Vagina (tissue), 2 donors: ENCODE results near the gene RHOD. TPM values are rescaled to one million over a fixed set of nuclear protein-coding genes. Genes with fewer than 3 reads are reported as not detected.

Experiments used
- DNase-seq, 2 donors: peaks; one replicate each; pipeline ENCODE4 v3.0.0-alpha.2; 2017; ENCODE audit errors: extremely low spot score in 2 of 2
- H3K27ac ChIP-seq: fragments of 200-600 bp; sonication (generic); one replicate; pipeline ENCODE4 v1.5.1; 2019
- H3K27me3 ChIP-seq: fragments of 200-600 bp; sonication (generic); one replicate; pipeline ENCODE4 v1.5.1; 2019
- H3K36me3 ChIP-seq, 2 donors: fragments of 200-600 bp; sonication (generic); one replicate each; pipeline ENCODE4 v1.5.1; 2017 to 2019
- H3K4me1 ChIP-seq: fragments of 200-600 bp; sonication (generic); one replicate; pipeline ENCODE4 v1.5.1; 2019
- H3K4me3 ChIP-seq, 2 donors: fragments of 200-600 bp; sonication (generic); 1 replicate in 1 of 2; 2 replicates in 1 of 2; pipeline ENCODE4 v1.5.1; 2016 to 2019
- H3K9me3 ChIP-seq: fragments of 200-600 bp; sonication (generic); one replicate; pipeline ENCODE4 v1.5.1; 2019
- POLR2A ChIP-seq, 2 donors: fragments of 450-650 bp; IDR thresholded peaks; one replicate each; pipeline ENCODE4 v1.6.1; 2017; ENCODE audit warnings: antibody characterized with exemption in 2 of 2, mild to moderate bottlenecking in 2 of 2, moderate library complexity in 2 of 2
- POLR2AphosphoS5 ChIP-seq, 2 donors: sonication (generic); formaldehyde crosslinking; IDR thresholded peaks; one replicate each; pipeline ENCODE4 v1.9.0; 2017; ENCODE audit warnings: antibody characterized with exemption in 2 of 2, mild to moderate bottlenecking in 2 of 2, low read depth in 1 of 2; ENCODE audit not compliant: insufficient read depth in 1 of 2
- intact Hi-C: fragments of 100-400 bp; cut with DNase I; formaldehyde crosslinking; loops from one replicate; pipeline ENCODE4 v1.15.1; 2023
- total RNA-seq: library from RNA; depleted of rRNA; stranded (reverse); fragments of >200 nt; gene quantifications from one replicate; pipeline ENCODE4 v1.2.3, GENCODE V29; 2016
- TF ChIP-seq, protein P1 (sequence below), 3 experiments: fragments of 450-650 bp in 2 of 3; fragments of 200-600 bp in 1 of 3; sonication (generic) in 1 of 3; IDR thresholded peaks; one replicate each; pipeline ENCODE4 v1.5.1; 2017 to 2019; ENCODE audit warnings: antibody characterized with exemption in 3 of 3, mild to moderate bottlenecking in 2 of 3, moderate library complexity in 2 of 3

The RHOD gene
- total RNA-seq, 1 donor from 2014 or later, result 26.5 TPM

DNA sequence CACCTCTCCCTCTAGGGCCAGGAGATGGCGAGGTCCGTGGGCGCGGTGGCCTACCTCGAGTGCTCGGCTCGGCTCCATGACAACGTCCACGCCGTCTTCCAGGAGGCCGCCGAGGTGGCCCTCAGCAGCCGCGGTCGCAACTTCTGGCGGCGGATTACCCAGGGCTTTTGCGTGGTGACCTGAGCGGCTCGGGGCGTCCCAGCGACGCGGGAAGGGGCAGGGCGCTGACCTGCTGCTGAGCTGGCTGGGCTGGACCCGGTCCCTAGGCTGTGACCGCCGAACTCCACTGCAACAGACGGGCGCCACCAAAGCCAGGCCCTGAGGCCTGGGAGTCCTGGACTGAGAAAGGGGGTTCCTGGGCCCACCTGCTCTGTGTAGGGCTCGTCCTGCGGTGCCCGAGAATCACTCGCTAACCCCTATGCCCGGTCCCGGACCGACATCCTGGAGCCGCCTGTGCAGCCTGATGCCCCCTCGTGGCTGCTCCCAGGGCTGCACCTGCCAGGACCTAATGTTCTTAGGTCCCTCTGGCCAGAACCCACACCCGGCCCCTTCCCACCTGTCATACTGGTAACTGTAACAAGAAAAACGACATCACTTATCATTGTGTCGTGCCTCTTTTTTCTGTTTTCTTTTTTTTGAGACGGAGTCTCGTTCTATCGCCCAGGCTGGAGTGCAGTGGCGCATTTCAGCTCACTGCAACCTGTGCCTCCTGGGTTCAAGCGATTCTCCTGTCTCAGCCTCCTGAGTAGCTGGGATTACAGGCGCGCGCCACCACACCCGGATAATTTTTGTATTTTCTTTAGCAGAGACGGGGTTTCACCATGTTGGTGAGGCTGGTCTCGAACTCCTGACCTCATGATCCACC is 15.0 kb downstream of the RHOD start:
- no peaks in the 10 kb centered on the region for H3K36me3 ChIP-seq
- DNase-seq, result no peak

DNA sequence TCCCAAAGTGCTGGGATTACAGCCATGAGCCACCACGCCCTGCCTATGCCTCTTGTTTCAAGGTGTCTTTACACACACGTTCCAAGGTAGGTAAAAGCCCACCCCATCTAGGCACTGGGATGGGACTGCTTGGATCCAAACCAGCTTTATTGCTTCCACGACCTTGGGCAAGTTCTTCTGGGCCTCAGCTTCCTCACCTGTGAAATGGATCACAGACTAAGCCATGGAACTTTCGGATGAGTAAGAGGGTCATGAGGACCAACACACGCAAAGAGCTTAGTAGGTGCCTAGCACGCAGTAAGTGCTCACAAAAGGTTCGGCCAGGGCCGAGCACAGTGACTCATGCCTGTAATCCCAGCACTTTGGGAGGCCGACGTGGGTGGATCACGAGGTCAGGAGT is 15.6 kb downstream of the RHOD start:
- Histone ChIP-seq H3K27me3 (no peaks in the 10 kb centered on the region), H3K4me3 (no peak overlapping the region), H3K36me3 (no peaks in the 10 kb centered on the region), H3K27ac (no peak overlapping the region), H3K9me3 (no peaks in the 10 kb centered on the region), H3K4me1 (peaks cover 7% of the 10 kb centered on the region)
- intact Hi-C loops, result no loop called here
- TF ChIP-seq POLR2A (IDR thresholded peaks at IDR 0.05) (no peak), POLR2AphosphoS5 (IDR thresholded peaks at IDR 0.05; ENCODE audit: insufficient read depth in 1 of 2, low read depth in 1 of 2) (no peak)
- TF ChIP-seq, protein P1, sequence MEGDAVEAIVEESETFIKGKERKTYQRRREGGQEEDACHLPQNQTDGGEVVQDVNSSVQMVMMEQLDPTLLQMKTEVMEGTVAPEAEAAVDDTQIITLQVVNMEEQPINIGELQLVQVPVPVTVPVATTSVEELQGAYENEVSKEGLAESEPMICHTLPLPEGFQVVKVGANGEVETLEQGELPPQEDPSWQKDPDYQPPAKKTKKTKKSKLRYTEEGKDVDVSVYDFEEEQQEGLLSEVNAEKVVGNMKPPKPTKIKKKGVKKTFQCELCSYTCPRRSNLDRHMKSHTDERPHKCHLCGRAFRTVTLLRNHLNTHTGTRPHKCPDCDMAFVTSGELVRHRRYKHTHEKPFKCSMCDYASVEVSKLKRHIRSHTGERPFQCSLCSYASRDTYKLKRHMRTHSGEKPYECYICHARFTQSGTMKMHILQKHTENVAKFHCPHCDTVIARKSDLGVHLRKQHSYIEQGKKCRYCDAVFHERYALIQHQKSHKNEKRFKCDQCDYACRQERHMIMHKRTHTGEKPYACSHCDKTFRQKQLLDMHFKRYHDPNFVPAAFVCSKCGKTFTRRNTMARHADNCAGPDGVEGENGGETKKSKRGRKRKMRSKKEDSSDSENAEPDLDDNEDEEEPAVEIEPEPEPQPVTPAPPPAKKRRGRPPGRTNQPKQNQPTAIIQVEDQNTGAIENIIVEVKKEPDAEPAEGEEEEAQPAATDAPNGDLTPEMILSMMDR (IDR thresholded peaks at IDR 0.05), result no peak
- no peak for DNase-seq

More for the DNA sequence above, 15.0 kb downstream of the RHOD start:
- H3K27ac ChIP-seq, result no peak overlapping the region
- no peak for TF ChIP-seq POLR2A (IDR thresholded peaks at IDR 0.05)
- no peak for TF ChIP-seq POLR2AphosphoS5 (IDR thresholded peaks at IDR 0.05; ENCODE audit: insufficient read depth in 1 of 2, low read depth in 1 of 2)
- TF ChIP-seq, protein P1 (IDR thresholded peaks at IDR 0.05), result peak; percentile 58 to 90 (median 74)
- no peaks in the 10 kb centered on the region for H3K27me3 ChIP-seq
- H3K4me1 ChIP-seq, result peaks cover 7% of the 10 kb centered on the region
- no peaks in the 10 kb centered on the region for H3K9me3 ChIP-seq
- intact Hi-C loops, result no loop called here
- peak overlapping the region; percentile 13 to 25 for H3K4me3 ChIP-seq

DNA sequence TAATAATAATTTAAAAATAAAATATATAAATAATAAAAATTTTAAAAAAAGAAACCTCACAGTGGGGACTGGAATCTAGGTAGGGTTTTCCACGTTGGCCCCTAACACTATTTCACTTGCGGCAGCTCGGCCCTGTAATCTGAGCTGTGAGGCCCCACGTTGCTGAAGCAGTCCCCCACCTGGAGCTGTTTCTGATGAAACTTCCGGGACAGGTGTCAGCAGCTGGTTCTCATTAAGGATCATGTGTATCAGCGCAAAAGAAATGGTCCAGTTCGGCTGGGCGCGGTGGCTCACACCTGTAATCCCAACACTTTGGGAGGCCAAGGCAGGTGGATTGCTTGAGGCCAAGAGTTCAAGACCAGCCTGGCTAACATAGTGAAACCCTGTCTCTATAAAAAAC is 17.3 kb downstream of the RHOD start:
- Histone ChIP-seq H3K27me3 (no peaks in the 10 kb centered on the region), H3K36me3 (no peaks in the 10 kb centered on the region), H3K4me1 (peaks cover 15% of the 10 kb centered on the region), H3K9me3 (no peaks in the 10 kb centered on the region), H3K27ac (no peak overlapping the region), H3K4me3 (no peak overlapping the region)
- no peak for DNase-seq
- intact Hi-C loops, result no loop called here
- TF ChIP-seq, protein P1 (IDR thresholded peaks at IDR 0.05), result no peak
- TF ChIP-seq POLR2AphosphoS5 (IDR thresholded peaks at IDR 0.05; ENCODE audit: insufficient read depth in 1 of 2, low read depth in 1 of 2) (no peak), POLR2A (IDR thresholded peaks at IDR 0.05) (no peak)

DNA sequence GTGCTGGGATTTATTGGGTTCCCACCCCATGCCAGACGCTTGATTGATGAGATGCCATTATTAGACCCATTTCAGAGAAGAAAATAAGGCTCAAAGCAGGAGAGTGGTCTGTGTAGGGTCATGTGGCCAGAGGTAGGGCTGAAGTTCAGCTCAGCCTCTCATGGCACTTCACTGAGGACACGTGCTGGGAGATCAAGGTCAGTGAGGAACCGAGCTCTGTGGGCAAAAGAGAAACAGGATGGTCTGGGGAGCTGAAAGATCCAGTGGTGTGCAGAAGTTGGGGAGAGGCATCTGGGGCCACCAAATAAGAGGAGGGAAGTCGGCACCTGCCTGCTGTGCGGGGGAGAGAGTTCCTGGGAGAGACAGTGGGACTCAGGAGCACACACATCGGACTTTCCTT is 19.6 kb downstream of the RHOD start:
- Histone ChIP-seq H3K27ac (no peak overlapping the region), H3K4me1 (peaks cover 15% of the 10 kb centered on the region), H3K4me3 (no peak overlapping the region), H3K9me3 (no peaks in the 10 kb centered on the region), H3K36me3 (no peaks in the 10 kb centered on the region), H3K27me3 (no peaks in the 10 kb centered on the region)
- DNase-seq, result no peak
- intact Hi-C loops, result no loop called here
- TF ChIP-seq POLR2A (IDR thresholded peaks at IDR 0.05) (no peak), POLR2AphosphoS5 (IDR thresholded peaks at IDR 0.05; ENCODE audit: insufficient read depth in 1 of 2, low read depth in 1 of 2) (no peak)
- TF ChIP-seq, protein P1 (IDR thresholded peaks at IDR 0.05), result no peak

DNA sequence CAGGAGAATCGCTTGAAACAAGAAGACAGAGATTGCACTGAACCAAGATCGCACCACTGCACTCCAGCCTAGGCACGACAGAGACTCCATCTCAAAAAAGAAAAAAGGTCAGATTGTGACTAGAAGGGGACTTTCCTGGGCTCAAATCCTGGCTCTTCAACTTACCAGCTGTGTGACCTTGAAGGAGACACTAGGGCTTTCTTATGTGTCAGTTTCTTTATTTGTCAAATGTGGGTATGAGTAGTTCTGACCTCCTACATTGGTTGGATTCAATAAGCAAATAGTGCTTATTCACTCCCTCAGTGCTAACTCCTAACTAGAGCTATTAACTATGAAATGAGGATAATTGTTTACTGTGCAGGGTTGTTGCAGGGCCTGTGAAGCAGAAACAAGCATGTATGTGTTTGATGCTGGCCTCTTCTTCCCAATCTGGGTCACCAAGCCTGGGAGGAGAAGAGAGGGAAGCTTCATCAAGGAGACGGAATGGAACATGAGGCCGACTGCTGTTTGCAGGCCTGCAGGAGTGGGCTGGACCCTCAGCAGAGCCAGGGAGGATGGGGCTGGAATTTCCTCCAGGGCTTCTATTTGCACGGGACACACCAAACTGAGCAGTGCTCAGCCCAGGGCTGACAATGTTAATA is 22.5 kb downstream of the RHOD start:
- DNase-seq, result no peak
- Histone ChIP-seq H3K27me3 (no peaks in the 10 kb centered on the region), H3K27ac (no peak overlapping the region), H3K4me1 (peaks cover 22% of the 10 kb centered on the region), H3K9me3 (no peaks in the 10 kb centered on the region), H3K36me3 (no peaks in the 10 kb centered on the region), H3K4me3 (no peak overlapping the region)
- intact Hi-C loops, result no loop called here
- TF ChIP-seq POLR2AphosphoS5 (IDR thresholded peaks at IDR 0.05; ENCODE audit: insufficient read depth in 1 of 2, low read depth in 1 of 2), result no peak
- TF ChIP-seq, protein P1 (IDR thresholded peaks at IDR 0.05), result no peak
